GM19395 (cell line): Measurements from ENCODE around the gene RASD2.
"Not testable (repeated sequence)": the region's sequence is repeated elsewhere in the genome, so short reads cannot be mapped to it uniquely, and the experiment has no call there.

Experiments
- ATAC-seq: cut with Tn5 transposase; IDR thresholded peaks from one replicate; pipeline ENCODE4 v1.9.1; 2021; ENCODE audit warnings: mild to moderate bottlenecking, moderate library complexity; ENCODE audit not compliant: unreplicated experiment

Gene RASD2, protein sequence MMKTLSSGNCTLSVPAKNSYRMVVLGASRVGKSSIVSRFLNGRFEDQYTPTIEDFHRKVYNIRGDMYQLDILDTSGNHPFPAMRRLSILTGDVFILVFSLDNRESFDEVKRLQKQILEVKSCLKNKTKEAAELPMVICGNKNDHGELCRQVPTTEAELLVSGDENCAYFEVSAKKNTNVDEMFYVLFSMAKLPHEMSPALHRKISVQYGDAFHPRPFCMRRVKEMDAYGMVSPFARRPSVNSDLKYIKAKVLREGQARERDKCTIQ

DNA sequence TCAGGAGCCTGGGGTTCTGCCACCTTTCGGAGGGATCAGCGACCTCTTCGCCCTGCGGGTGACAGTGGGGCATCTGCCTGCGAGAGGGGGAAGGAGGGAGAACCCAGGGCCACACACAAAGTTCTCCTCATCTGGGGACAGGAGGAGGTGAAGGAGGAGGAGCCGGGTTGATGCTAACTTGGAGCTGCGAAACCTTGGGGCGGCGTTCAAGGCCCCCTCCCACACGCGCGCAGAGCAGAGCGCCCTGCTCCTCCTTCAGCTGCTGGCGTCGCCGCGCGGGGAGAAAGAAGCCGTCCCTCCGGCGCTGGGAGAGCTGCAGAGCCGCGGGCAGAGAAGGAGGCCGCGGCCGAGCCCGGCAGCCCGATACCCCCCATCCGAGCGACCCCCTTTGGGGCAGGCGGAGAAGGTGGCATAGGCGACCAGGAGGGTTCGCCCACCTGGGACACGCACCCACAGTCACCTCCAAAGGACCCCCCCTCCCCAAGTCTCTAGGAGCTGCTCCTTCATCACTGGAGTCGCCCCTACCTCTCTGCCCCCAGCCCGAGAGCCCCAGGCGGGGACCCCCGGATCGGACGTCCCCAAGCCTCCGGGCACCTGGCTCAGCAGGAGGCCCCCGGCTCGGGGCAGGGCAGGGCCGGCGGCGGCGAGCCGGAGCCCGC, at the start of gene RASD2:
Gene RASD2 (plus strand): TSS at position 237 of the 659 bp plus-strand sequence. CDS start 5,979 bp downstream, outside the sequence.
- ATAC-seq = no peak

DNA sequence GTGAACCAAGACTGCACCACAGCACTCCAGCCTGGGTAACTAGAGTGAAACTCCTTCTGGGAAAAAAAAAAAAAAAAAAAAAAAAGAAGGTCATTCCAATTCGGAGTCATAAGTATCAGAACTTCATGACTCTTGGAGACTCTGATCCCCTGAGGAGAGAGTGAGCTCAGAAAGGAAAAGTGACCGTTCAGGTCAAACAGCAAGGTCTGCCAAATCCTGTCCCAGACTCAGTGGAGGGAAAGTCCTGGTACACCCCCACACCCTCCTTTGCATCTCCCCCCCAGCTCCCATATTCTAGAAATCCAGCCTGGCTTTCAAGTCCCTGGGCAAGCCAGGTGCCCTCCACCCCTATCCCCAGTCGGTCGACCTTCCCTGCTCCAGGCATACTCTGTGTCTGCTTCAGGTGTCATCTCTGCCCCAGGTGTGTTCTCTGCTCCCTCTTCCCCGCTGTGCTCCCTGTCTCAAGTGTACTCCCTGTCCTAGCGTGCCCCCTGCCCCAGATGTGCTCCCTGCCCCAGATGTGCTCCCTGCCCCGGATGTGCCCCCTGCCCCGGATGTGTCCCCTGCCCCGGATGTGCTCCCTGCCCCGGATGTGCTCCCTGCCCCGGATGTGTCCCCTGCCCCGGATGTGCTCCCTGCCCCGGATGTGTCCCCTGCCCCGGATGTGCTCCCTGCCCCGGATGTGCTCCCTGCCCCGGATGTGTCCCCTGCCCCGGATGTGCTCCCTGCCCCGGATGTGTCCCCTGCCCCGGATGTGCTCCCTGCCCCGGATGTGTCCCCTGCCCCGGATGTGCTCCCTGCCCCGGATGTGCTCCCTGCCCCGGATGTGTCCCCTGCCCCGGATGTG, 49.3 kb upstream of the RASD2 start:
- not testable (repeated sequence) for ATAC-seq

DNA sequence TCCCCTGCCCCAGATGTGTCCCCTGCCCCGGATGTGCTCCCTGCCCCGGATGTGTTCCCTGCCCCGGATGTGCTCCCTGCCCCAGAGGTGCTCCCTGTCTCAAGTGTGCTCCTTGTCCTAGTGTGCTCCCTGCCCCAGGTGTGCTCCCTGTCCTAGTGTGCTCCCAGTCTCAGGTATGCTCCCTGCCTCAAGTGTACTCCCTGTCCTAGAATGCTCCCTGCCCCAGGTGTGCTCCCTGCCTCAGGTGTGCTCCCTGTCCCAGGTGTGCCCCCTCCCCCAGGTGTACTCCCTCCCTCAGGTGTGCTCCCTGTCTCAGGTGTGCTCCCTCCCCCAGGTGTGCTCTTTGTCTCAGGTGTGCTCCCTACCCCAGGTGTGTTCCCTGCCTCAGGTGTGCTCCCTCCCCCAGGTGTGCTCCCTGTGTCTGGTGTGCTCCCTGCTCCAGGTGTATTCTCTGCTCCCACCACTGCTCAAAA, 48.7 kb upstream of the RASD2 start:
- ATAC-seq = no peak

DNA sequence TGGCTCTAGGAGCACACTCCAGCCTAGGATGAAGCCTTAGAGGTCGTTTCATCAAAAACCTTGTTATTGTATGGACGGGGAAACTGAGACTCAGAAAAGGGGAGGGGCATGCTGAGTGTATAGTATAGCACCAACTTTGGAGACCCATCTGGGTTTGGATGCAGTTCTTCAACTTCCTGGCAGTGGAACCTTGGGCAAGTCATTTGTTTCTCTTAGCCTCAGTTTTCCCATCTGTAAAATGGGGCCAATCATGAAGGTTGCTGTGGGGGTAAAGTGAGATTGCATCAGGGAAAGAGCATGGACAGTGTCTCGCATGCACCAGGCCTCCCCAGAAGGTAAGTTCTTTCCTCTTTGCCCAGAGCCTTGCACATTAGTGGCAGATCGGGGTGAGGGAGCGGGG, 47.6 kb upstream of the RASD2 start:
- ATAC-seq = no peak

DNA sequence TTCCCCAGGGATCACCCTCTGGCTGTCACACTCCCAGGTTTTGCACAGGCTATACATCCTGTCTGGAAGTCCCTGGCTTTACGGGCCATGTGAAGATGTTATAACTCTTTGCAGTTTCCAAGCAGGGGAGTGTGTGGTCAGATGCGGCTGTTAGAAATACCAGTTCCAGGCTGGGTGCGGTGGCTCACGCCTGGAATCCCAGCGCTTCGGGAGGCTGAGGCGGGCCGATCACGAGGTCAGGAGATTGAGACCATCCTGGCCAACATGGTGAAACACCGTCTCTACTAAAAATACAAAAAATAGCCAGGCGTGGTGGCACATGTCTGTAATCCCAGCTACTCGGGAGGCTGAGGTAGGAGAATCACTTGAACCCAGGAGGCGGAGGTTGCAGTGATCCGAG, 44.9 kb upstream of the RASD2 start:
- ATAC-seq = not testable (repeated sequence)

DNA sequence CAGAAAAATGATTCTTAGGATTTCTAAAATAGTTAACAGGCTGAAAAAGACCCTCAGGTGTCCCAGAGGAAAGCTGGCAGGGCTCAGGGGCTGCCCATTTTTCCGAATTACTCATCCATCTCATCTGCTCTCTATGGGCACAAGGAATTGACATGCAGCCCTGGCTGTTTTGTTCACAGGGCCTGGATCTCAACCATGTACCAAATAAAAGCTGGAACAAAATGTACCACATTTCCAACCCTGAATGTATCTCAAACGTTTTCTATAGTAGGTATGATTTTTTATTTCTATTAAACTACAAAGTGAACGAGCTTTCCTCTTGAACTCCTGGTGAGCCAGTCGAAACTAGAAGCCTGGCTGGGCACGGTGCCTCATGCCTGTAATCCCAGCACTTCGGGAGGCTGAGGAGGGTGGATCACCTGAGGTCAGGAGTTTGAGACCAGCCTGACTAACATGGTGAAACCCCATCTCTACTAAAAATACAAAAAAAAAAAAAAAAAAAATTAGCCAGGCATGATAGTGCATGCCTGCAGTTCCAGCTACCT, 43.8 kb upstream of the RASD2 start:
- no peak for ATAC-seq

DNA sequence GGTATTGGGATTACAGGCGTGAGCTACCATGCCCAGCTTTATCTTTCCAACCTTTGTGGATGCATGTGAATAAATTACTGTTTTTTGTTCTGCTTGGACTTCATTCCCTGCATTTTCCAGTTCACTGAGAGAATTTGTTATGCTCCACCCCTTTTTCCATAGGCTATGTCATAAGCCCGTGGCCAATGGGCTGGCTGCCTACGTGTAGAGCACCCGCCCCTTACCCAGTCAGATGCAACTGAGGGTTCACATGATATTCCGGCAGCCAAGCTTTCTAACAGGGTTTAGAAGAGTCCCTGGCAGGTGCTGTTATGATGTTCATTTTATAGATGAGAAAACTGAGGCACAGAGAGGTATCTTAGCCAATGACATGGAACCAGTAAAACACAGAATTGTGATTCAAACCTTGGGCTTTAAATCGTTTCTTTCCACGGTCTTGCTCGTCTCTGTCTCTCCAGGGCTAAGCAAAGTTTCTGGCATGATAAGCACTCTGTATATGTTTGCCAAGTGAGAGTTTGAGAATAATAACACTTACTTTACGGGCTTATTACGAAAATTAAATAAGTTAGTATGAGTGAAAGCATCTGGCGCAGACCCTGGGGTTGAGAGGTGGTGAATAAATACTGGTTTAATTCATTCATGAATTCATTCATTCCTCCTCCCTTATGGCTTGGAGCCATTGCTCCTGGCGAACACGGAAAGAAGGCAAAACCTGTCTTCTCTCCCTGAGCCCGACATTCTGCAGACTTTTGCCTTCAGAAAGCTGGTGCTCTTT, 42.4 kb upstream of the RASD2 start:
- ATAC-seq = no peak

DNA sequence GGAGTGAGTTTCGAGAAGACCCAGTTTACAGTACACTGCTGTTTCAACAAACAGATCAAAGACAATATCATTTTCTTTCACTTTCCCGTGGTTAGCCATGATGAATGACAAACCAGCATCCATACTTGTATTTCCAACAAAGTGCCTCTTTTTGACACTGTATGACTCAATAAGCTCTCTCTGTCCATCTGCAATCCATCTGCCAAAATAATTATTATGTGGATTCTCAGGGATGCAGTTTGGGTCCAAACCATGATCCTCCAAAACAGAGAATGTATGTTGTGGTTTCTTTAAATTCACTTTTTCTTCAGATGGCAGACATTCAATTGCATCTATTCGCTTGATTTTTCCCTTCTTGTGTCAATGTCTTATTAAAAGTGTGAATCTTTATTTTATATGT, 37.8 kb upstream of the RASD2 start:
- no peak for ATAC-seq

DNA sequence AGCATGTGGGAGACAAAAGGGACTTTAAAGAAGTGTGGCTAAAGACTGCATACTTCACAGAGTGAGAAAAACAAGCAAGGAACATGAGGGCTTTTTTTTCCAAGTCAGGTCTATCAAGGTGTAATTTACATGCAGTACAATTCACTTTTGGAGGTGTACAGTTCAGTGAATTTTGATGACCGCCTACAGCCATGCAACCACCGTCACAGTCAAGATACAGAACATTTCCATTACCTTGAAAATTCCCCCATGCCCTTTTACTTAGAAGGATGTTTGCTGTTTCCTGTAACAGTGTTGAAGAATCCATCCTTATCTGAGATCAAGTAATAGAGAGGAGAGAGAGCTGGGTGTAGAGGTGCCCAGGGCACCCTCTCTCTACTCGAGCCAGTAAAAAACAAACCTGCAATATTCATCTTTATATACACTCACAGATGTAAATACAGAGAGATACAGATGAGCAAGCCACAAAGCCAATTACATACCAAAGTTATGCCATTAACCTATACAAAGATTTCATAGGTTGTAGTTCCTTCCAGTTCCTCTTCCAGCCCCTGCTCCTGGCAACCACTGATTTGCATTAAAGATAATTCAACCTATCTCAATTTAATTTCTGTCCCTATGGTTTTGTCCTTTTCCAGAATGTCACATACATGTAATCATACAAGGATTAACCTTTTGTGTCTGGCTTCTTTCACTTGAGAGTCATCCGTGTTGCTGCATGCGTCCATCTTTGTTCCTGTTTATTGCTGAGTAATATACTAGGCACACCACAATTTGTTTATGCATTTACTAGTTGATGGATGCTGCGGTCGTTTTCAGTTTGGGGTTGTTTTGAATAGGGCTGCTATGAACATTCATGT, 35.0 kb upstream of the RASD2 start:
- no peak for ATAC-seq

DNA sequence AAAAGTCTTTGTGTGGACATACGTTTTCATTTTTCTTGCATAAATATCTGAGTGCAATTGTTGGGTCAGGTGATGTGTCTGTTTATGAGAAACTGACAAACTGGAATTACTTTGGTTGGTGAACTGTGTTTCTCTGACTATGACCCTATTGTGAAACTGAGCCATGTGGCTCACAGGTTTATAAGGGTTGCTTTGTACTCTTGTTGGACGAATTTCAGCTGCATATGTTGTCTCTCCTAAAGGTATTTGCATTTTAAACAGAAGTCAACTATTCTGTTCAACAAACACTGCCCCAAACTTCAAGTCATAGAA, 34.4 kb upstream of the RASD2 start:
- ATAC-seq = no peak

DNA sequence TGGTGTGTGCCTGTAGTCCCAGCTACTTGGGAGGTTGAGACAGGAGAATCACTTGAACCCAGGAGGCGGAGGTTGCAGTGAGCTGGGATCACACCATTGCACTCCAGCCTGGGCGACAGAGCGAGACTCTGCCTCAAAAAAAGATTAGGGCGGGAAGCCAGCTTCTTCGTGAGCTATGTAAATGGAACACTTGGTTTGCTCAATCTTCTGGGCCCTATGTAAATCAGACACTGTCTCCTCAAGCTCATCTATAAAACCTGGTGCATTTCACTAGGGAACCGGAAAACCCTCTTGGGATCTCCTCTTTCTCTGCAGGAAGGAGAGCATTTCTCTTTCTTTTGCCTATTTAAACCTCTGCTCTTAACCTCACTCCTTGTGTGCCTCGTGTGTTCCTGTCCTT, 32.8 kb upstream of the RASD2 start:
- ATAC-seq = not testable (repeated sequence)

DNA sequence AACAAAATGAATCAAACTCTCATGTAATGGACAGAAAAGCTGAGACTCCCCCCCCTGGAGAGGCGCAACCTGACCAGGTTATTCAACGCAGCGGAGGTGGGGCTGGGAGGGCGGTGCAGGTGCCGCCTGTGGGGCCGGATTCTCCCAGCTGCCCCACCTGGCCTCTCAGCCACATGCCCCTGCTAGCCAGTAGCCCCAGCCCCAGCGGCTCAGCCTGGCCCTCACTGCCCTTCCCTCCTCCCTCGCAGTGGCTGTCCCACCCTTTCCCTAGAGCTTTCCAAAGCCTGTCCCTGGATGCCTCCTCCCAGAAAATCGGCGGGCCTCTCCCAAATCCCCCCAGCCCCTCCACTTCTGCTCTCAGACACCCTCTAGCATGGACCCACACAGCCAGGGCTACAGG, 31.2 kb upstream of the RASD2 start:
- no peak for ATAC-seq

DNA sequence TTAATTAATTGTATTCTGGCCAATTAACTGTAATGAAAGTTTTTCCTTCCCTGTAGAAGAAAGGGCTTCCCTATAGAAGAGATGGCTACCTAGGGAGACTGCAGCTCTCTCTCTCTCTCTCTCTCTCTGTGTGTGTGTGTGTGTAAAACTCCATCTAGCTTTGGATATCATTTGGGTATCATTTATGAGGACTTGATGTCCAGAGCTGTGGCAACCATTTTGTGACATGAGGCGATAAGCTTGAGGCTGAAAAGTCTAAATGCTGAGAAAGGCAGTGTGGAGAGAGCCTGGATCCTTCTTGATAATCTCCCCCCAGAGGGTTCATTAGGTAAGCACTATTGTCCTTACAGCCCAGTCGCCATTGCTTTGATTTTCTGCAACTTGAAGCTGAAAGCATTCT, 30.7 kb upstream of the RASD2 start:
- ATAC-seq = no peak

DNA sequence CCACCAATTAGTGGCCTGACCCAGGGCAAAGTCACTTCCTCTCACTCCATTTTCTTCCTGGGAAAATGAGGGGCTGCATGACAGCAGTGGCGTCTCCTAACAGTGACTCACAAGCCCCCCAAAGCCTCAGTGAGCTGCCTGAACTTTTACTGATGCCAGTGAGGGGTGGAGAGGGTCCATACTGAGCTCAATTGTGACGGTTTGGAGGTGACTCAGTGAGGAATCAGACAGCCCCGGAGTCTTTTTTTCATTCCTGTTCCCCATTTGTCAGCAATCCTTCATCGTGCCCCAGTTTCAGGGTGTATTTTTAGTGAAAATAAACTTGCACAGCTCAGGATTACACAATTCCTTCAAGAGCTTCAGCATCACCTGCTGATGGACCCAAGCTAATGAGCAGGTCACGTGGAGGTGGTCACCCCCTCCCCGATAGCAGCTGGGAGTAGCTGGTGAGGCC, 30.1 kb upstream of the RASD2 start:
- ATAC-seq = no peak

DNA sequence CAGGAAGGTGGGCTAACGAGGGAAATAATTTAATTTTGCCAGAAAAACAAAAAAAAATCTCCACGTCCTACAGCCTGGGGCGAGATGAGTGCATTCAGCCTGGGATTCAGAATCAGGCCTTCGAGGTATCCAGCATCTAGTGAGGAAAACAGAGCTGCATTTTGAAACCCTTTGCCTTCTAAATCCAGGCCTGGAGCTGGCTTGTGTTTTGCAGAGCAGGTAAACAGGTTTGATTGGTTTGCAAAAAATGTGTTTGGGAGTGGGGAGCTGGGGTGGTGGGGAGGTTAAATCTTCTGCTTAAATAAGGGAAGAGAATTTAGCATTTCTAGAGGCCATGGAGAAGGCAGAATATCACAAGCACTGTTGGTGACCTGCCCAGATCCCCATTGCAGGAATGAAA, 29.7 kb upstream of the RASD2 start:
- ATAC-seq = no peak

DNA sequence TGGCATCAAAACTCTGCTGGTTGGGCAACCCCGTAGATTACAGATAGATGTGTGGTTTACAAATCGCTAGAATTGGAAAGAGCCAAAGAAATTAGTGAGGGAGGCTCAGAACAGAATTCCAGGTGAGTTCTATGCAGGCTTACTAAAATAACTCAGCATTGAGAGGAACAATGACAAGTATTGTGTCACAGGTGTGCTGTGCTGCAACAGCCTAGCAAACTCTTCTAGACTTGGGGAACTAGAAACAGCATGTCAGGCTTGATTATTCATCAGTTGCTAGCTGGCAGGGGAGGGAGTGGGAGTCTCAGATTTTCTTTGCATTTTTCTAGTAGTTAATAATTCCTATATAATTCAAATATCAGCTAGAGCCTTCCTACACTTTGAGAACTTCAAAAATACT, 26.3 kb upstream of the RASD2 start:
- no peak for ATAC-seq

DNA sequence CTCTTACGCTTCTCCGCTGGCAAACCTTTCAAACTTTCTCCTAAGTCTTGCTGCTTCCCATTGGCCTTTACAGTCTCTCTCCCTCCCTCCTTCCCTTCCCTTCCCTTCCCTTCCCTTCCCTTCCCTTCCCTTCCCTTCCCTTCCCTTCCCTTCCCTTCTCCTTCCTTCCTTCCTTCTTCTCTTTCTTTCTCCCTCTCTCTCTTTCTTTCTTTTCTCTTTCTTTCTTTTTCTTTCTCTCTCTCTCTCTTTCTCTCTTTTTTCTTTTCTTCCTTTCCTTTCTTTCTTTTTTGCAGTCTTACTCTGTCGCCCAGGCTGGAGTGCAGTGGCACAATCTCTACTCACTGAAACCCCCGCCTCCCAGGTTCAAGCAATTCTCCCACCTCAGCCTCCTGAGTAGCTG, 24.7 kb upstream of the RASD2 start:
- not testable (repeated sequence) for ATAC-seq

DNA sequence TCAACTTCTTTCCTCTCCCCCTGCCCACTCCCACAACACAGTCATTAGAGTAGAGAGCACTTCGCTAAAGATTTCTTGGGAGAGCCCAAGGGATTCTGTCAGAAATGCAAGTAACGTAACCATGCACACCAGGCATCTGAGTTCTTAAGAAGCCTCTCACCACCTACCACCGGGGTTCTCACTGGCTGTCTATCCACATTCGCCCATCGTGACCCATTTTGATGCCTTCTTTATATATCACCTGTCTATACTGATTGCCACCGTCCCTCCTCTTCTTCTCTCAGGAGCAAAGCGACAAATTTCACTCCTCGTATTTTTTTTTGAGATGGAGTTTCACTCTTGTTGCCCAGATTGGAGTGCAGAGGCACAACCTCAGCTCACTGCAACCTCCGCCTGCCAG, 23.9 kb upstream of the RASD2 start:
- no peak for ATAC-seq

DNA sequence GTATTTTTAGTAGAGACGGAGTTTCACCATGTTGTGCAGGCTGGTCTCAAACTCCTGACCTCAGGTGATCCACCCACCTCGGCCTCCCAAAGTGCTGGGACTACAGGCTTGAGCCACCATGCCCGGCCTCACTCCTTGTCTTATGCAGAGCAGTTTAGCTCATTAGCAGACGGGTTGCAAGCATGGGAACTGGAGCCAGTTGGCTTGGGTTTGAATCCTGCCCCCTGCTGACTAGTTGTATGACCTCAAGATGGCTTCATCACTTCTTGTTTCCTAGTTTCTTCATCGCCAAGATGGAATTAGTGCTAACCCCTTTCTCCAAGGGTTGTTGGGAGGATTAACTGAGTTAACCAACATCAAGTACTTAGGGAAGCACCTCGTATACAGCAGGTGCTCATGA, 23.4 kb upstream of the RASD2 start:
- no peak for ATAC-seq
